IgD-negative memory B cell (primary cell): ENCODE measurements around the gene CNBD2. TPM values are rescaled to one million over a fixed set of nuclear protein-coding genes. Genes with fewer than 3 reads are reported as not detected.
"Not testable (repeated sequence)": the region's sequence is repeated elsewhere in the genome, so short reads cannot be mapped to it uniquely, and the experiment has no call there.

Experiments used
- H3K27ac Mint-ChIP-seq, 3 donors: one replicate each; pipeline ENCODE4 v1.8.0; 2020 to 2022; ENCODE audit warnings: mild to moderate bottlenecking in 3 of 3, mixed read lengths in 3 of 3, moderate library complexity in 1 of 3
- H3K27me3 Mint-ChIP-seq: one replicate; pipeline ENCODE4 v1.8.0; 2021; ENCODE audit warnings: mixed read lengths
- H3K36me3 Mint-ChIP-seq: one replicate; pipeline ENCODE4 v1.8.0; 2020; ENCODE audit warnings: mild to moderate bottlenecking, mixed read lengths
- H3K4me1 Mint-ChIP-seq, 3 donors: one replicate each; pipeline ENCODE4 v1.8.0; 2020 to 2022; ENCODE audit warnings: mixed read lengths in 3 of 3, mild to moderate bottlenecking in 1 of 3
- H3K4me3 Mint-ChIP-seq, 4 donors: one replicate each; pipeline ENCODE4 v1.8.0; 2020 to 2022; ENCODE audit warnings: mild to moderate bottlenecking in 4 of 4, mixed read lengths in 4 of 4, moderate library complexity in 3 of 4
- H3K9me3 Mint-ChIP-seq, 3 donors: one replicate each; pipeline ENCODE4 v1.8.0; 2020 to 2021; ENCODE audit warnings: mixed read lengths in 3 of 3, mild to moderate bottlenecking in 1 of 3
- polyA plus RNA-seq: library from polyadenylated mRNA; unstranded; fragments of 300-500 nt; fragmentation: Illumina TruSeq; gene quantifications from one replicate; pipeline ENCODE4 v1.2.3, GENCODE V29; 2021

CNBD2 gene
- polyA plus RNA-seq, 1 donor from 2014 or later: 6.3 TPM

- no peaks in the 10 kb centered on the region for H3K36me3 Mint-ChIP-seq
- peaks cover 7 to 10% (median 8%) of the 10 kb centered on the region in 3 donors for H3K4me1 Mint-ChIP-seq
- no peak overlapping the region for H3K4me3 Mint-ChIP-seq
- H3K9me3 Mint-ChIP-seq: no peaks in the 10 kb centered on the region
- peaks cover 6% of the 10 kb centered on the region for H3K27me3 Mint-ChIP-seq
- no peak overlapping the region for H3K27ac Mint-ChIP-seq
Observed at GRCh38 chr20:35991142-35991771, 22.9 kb downstream of the CNBD2 start.

- Mint-ChIP-seq H3K4me3 (peak overlapping the region in 1 of 4 donors; percentile 26), H3K27ac (no peak overlapping the region), H3K27me3 (peaks cover 3% of the 10 kb centered on the region), H3K9me3 (no peaks in the 10 kb centered on the region), H3K4me1 (peaks cover 6 to 10% (median 7%) of the 10 kb centered on the region in 3 donors), H3K36me3 (no peaks in the 10 kb centered on the region)
Observed at GRCh38 chr20:35992713-35993335, 24.4 kb downstream of the CNBD2 start.

- H3K4me1 Mint-ChIP-seq: peaks cover 6 to 10% (median 7%) of the 10 kb centered on the region in 3 donors
- peaks cover 1% of the 10 kb centered on the region for H3K36me3 Mint-ChIP-seq
- H3K4me3 Mint-ChIP-seq: no peak overlapping the region
- H3K27ac Mint-ChIP-seq: no peak overlapping the region
- H3K9me3 Mint-ChIP-seq: no peaks in the 10 kb centered on the region
- peaks cover 3% of the 10 kb centered on the region for H3K27me3 Mint-ChIP-seq
Observed at GRCh38 chr20:35994994-35995453, 26.6 kb downstream of the CNBD2 start.

- not testable (repeated sequence) for H3K36me3 Mint-ChIP-seq, H3K4me1 Mint-ChIP-seq, H3K9me3 Mint-ChIP-seq, H3K4me3 Mint-ChIP-seq, H3K27me3 Mint-ChIP-seq
- peak overlapping the region in 1 of 3 donors; percentile 79 for H3K27ac Mint-ChIP-seq
Observed at GRCh38 chr20:35996492-35996891, 28.1 kb downstream of the CNBD2 start.

GRCh38 chr20:36001331-36001730, 32.9 kb downstream of the CNBD2 start:
- H3K9me3 Mint-ChIP-seq: peaks cover 0 to 10% (median 5%) of the 10 kb centered on the region in 3 donors
- not testable (repeated sequence) for H3K27ac Mint-ChIP-seq, H3K36me3 Mint-ChIP-seq, H3K4me3 Mint-ChIP-seq, H3K27me3 Mint-ChIP-seq, H3K4me1 Mint-ChIP-seq

- Mint-ChIP-seq H3K4me1 (no peaks in the 10 kb centered on the region), H3K27me3 (peaks cover 4% of the 10 kb centered on the region), H3K9me3 (peaks cover 0 to 10% (median 5%) of the 10 kb centered on the region in 3 donors), H3K27ac (no peak overlapping the region), H3K36me3 (peaks cover 6% of the 10 kb centered on the region), H3K4me3 (peak overlapping the region in 1 of 4 donors; percentile 37)
Observed at GRCh38 chr20:36002855-36003254, 34.5 kb downstream of the CNBD2 start.

GRCh38 chr20:36004045-36004444, 35.7 kb downstream of the CNBD2 start:
- H3K36me3 Mint-ChIP-seq: peaks cover 6% of the 10 kb centered on the region
- H3K27ac Mint-ChIP-seq: no peak overlapping the region
- H3K27me3 Mint-ChIP-seq: peaks cover 4% of the 10 kb centered on the region
- H3K4me1 Mint-ChIP-seq: no peaks in the 10 kb centered on the region
- H3K4me3 Mint-ChIP-seq: no peak overlapping the region
- H3K9me3 Mint-ChIP-seq: peaks cover 0 to 10% (median 5%) of the 10 kb centered on the region in 3 donors

- H3K27me3 Mint-ChIP-seq: peaks cover 4% of the 10 kb centered on the region
Observed at GRCh38 chr20:36008461-36009035, 40.2 kb downstream of the CNBD2 start.

GRCh38 chr20:36010076-36010475, 41.7 kb downstream of the CNBD2 start:
- peaks cover 4% of the 10 kb centered on the region for H3K27me3 Mint-ChIP-seq
- H3K4me3 Mint-ChIP-seq: no peak overlapping the region
- no peak overlapping the region for H3K27ac Mint-ChIP-seq
- peaks cover 2% of the 10 kb centered on the region for H3K36me3 Mint-ChIP-seq
- H3K4me1 Mint-ChIP-seq: no peaks in the 10 kb centered on the region
- H3K9me3 Mint-ChIP-seq: no peaks in the 10 kb centered on the region

More at GRCh38 chr20:36008461-36009035, 40.2 kb downstream of the CNBD2 start:
- Mint-ChIP-seq H3K27ac (no peak overlapping the region), H3K9me3 (peaks cover 0 to 5% (median 4%) of the 10 kb centered on the region in 3 donors), H3K36me3 (peaks cover 2% of the 10 kb centered on the region), H3K4me1 (no peaks in the 10 kb centered on the region), H3K4me3 (no peak overlapping the region)

- Mint-ChIP-seq H3K36me3 (peaks cover 2% of the 10 kb centered on the region), H3K27ac (no peak overlapping the region), H3K9me3 (no peaks in the 10 kb centered on the region), H3K27me3 (no peaks in the 10 kb centered on the region), H3K4me3 (no peak overlapping the region), H3K4me1 (no peaks in the 10 kb centered on the region)
Observed at GRCh38 chr20:36010825-36011224, 42.4 kb downstream of the CNBD2 start.

- Mint-ChIP-seq H3K4me3 (no peak overlapping the region), H3K36me3 (no peaks in the 10 kb centered on the region), H3K27ac (no peak overlapping the region), H3K27me3 (no peaks in the 10 kb centered on the region), H3K9me3 (no peaks in the 10 kb centered on the region), H3K4me1 (no peaks in the 10 kb centered on the region)
Observed at GRCh38 chr20:36015806-36016403, 47.5 kb downstream of the CNBD2 start.

- Mint-ChIP-seq H3K36me3 (no peaks in the 10 kb centered on the region), H3K27me3 (no peaks in the 10 kb centered on the region), H3K9me3 (no peaks in the 10 kb centered on the region), H3K4me1 (no peaks in the 10 kb centered on the region), H3K27ac (peak overlapping the region in 1 of 3 donors; percentile 25), H3K4me3 (no peak overlapping the region)
Observed at GRCh38 chr20:36017048-36017951, 48.9 kb downstream of the CNBD2 start.

GRCh38 chr20:36018208-36018988, 50.0 kb downstream of the CNBD2 start:
- H3K9me3 Mint-ChIP-seq: no peaks in the 10 kb centered on the region
- no peak overlapping the region for H3K4me3 Mint-ChIP-seq
- H3K4me1 Mint-ChIP-seq: no peaks in the 10 kb centered on the region
- no peaks in the 10 kb centered on the region for H3K36me3 Mint-ChIP-seq
- no peak overlapping the region for H3K27ac Mint-ChIP-seq
- no peaks in the 10 kb centered on the region for H3K27me3 Mint-ChIP-seq

GRCh38 chr20:36026131-36026530, 57.7 kb downstream of the CNBD2 start:
- H3K36me3 Mint-ChIP-seq, H3K27ac Mint-ChIP-seq, H3K4me1 Mint-ChIP-seq, H3K9me3 Mint-ChIP-seq: not testable (repeated sequence)
- Mint-ChIP-seq H3K4me3 (peak overlapping the region in 1 of 4 donors; percentile 9), H3K27me3 (peaks cover 21% of the 10 kb centered on the region)
